Activated T-cell treated with anti-CD3 and anti-CD28 coated beads, Interleukin-2, amount 50 U/mL, for 24 hours (primary cell): ENCODE results near the gene PITHD1.
"Not testable (repeated sequence)": the region's sequence is repeated elsewhere in the genome, so short reads cannot be mapped to it uniquely, and the experiment has no call there.

ENCODE experiments used
- DNase-seq: peaks from one replicate; pipeline ENCODE4 v3.0.0-alpha.2; 2020
- H3K27ac Mint-ChIP-seq: 2 replicates; pipeline ENCODE4 v1.8.0; 2020; ENCODE audit warnings: mild to moderate bottlenecking, mixed read lengths
- H3K27me3 Mint-ChIP-seq: 2 replicates; pipeline ENCODE4 v1.8.0; 2020; ENCODE audit warnings: mixed read lengths
- H3K36me3 Mint-ChIP-seq: 2 replicates; pipeline ENCODE4 v1.8.0; 2020; ENCODE audit warnings: low read depth, mixed read lengths
- H3K4me1 Mint-ChIP-seq: 2 replicates; pipeline ENCODE4 v1.8.0; 2020; ENCODE audit warnings: low read depth, mixed read lengths
- H3K4me3 Mint-ChIP-seq: 2 replicates; pipeline ENCODE4 v1.8.0; 2020; ENCODE audit warnings: mild to moderate bottlenecking, moderate library complexity, mixed read lengths
- H3K9me3 Mint-ChIP-seq: 2 replicates; pipeline ENCODE4 v1.8.0; 2020; ENCODE audit warnings: mixed read lengths

The PITHD1 gene

DNA sequence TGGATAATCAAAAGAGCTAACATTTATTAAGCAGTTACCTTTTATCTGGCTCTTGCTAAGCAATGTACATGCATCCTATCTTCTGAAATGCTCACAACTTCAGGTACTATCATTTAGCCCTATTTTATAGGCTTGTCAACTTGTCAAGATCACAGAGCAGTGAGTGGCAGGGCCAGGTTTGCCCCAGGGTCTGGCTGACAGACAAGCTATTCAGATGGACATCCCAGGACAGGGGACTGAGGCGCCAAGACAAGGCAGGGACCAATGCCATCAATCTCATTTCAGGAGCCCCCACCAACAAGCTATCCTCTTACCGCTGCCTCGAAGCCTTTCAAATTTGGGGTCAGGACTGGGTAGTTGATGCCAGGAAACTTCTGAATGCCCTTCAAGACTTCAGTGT lies 38.1 kb downstream of the PITHD1 start:
- DNase-seq: no peak
- Mint-ChIP-seq H3K9me3 (no peaks in the 10 kb centered on the region), H3K27ac (no peak overlapping the region), H3K4me3 (no peak overlapping the region), H3K36me3 (peaks cover 63% of the 10 kb centered on the region), H3K4me1 (peaks cover 4% of the 10 kb centered on the region), H3K27me3 (no peaks in the 10 kb centered on the region)

DNA sequence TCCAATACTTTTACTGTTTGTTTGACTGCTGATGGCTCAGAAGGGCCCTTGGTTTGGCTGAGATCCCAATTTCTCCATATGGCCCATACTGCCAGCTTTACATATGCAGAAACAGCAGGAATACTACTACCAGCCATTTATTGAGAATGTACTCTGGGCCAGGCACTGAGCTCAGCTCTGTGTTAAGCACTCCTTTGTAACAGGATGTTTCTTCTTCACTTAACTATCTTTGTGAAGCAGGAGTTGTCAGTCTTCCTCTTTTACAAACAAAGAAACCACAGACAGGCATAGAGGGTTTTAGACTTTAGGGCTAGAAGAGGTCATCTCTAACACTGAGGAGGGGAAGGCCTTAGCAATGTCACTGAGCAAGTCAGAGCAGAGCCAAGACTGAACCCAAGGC lies 38.7 kb downstream of the PITHD1 start:
- H3K4me3 Mint-ChIP-seq: no peak overlapping the region
- H3K9me3 Mint-ChIP-seq: no peaks in the 10 kb centered on the region
- DNase-seq: no peak
- peak overlapping the region; percentile 44 for H3K27ac Mint-ChIP-seq
- H3K27me3 Mint-ChIP-seq: no peaks in the 10 kb centered on the region
- H3K36me3 Mint-ChIP-seq: peaks cover 58% of the 10 kb centered on the region
- peaks cover 4% of the 10 kb centered on the region for H3K4me1 Mint-ChIP-seq

- Mint-ChIP-seq H3K27me3 (no peaks in the 10 kb centered on the region), H3K4me3 (no peak overlapping the region), H3K4me1 (peaks cover 4% of the 10 kb centered on the region), H3K36me3 (peaks cover 53% of the 10 kb centered on the region), H3K9me3 (no peaks in the 10 kb centered on the region), H3K27ac (no peak overlapping the region)
- DNase-seq: no peak
Observed at GRCh38 chr1:23817633-23818032, 39.4 kb downstream of the PITHD1 start.

GRCh38 chr1:23823767-23824166 lies 45.5 kb downstream of the PITHD1 start:
- Mint-ChIP-seq H3K27me3 (no peaks in the 10 kb centered on the region), H3K4me1 (peaks cover 20% of the 10 kb centered on the region), H3K36me3 (peaks cover 15% of the 10 kb centered on the region), H3K4me3 (peak overlapping the region; percentile 99), H3K9me3 (no peaks in the 10 kb centered on the region), H3K27ac (peak overlapping the region; percentile 27)
- no peak for DNase-seq

DNA sequence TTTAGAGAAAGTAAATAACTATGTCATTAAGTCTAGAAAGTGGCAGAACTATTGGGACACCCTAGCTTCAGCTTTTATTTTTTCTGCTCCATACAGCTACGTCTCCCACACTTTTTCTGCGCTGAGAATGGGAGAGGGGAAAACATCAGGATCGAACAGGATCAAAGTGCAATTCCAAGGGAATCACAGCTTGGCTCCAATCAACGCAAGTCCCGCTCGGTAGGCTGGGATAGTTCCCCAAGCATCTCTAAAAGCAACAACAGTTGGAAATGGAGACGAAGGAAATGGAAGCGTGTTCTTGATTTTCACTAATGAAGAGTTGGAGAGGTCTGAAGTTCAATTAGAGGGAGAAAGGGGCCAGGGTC lies 46.5 kb downstream of the PITHD1 start:
- no peaks in the 10 kb centered on the region for H3K27me3 Mint-ChIP-seq
- peaks cover 15% of the 10 kb centered on the region for H3K36me3 Mint-ChIP-seq
- peak overlapping the region; percentile 99 for H3K4me3 Mint-ChIP-seq
- no peak for DNase-seq
- no peaks in the 10 kb centered on the region for H3K9me3 Mint-ChIP-seq
- peaks cover 20% of the 10 kb centered on the region for H3K4me1 Mint-ChIP-seq
- H3K27ac Mint-ChIP-seq: peak overlapping the region; percentile 97

DNA sequence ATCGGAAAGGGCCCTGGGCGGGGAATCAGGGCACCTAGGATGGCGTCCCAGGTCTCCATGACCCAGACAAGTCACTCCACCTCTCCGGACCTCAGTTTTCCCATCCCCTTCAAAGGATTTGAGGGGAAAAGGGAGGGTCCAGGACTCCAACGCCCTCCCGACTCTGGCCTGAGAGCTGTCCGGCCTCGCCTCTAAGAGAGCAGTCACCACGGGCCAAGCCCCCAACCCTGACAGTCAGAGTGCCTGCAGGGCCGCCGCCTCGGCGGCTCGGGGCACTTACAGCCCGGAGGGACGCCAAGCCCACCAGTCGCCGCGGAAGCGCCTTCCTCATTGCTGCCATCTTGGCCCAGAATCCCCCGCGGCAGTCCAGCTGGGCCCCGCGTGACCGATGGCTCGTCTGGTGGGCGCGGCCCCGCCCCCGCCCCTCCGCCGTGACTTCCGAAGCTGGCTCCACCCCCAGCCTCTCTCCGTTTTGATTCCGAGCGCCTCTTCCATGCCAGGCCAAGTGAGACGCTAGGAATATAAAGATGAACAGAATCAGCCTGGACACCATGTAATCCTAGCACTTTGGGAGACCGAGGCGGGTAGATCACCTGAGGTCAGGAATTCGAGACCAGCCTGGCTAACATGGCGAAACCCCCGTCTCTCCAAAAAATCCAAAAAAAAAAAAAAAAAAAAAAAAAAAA lies 47.0 kb downstream of the PITHD1 start, which contains the start of gene HMGCL:
TSS of gene HMGCL (minus strand) at position 354 of the 686 bp plus-strand sequence. CDS start at position 340, 14 bp downstream.
- peak within 1 kb of the TSS; percentile 99 for H3K4me3 Mint-ChIP-seq

GRCh38 chr1:23825762-23826522 lies 47.7 kb downstream of the PITHD1 start:
- peaks cover 23% of the 10 kb centered on the region for H3K4me1 Mint-ChIP-seq
- no peak for DNase-seq
- H3K27me3 Mint-ChIP-seq: no peaks in the 10 kb centered on the region
- peaks cover 13% of the 10 kb centered on the region for H3K36me3 Mint-ChIP-seq
- H3K4me3 Mint-ChIP-seq: peak overlapping the region; percentile 99
- no peaks in the 10 kb centered on the region for H3K9me3 Mint-ChIP-seq
- peak overlapping the region; percentile 97 for H3K27ac Mint-ChIP-seq

More for the DNA sequence above, 47.0 kb downstream of the PITHD1 start, which contains the start of gene HMGCL:
- Mint-ChIP-seq H3K4me1 (peaks cover 20% of the 10 kb centered on the region), H3K9me3 (no peaks in the 10 kb centered on the region), H3K27me3 (no peaks in the 10 kb centered on the region), H3K27ac (peak within 1 kb of the TSS; percentile 97), H3K36me3 (peaks cover 14% of the 10 kb centered on the region)
- DNase-seq: peak; percentile 91

DNA sequence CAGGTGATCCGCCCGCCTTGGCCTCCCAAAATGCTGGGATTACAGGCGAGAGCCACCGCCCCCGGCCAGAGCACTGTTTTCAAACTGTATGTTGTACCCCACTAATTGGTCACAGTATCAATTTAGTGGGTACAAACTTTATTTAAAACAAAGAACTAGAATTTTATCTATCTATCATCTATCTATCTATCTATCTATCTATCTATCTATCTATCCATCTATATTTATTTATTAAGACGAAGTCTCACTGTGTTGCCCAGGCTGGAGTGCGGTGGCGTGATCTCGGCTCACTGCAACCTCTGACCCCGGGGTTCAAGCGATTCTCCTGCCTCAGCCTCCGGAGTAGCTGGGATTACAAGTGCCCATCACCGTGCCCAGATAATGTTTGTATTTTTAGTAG lies 48.4 kb downstream of the PITHD1 start:
- DNase-seq, H3K27me3 Mint-ChIP-seq, H3K9me3 Mint-ChIP-seq, H3K4me3 Mint-ChIP-seq, H3K27ac Mint-ChIP-seq: not testable (repeated sequence)
- Mint-ChIP-seq H3K36me3 (peaks cover 13% of the 10 kb centered on the region), H3K4me1 (peaks cover 23% of the 10 kb centered on the region)

DNA sequence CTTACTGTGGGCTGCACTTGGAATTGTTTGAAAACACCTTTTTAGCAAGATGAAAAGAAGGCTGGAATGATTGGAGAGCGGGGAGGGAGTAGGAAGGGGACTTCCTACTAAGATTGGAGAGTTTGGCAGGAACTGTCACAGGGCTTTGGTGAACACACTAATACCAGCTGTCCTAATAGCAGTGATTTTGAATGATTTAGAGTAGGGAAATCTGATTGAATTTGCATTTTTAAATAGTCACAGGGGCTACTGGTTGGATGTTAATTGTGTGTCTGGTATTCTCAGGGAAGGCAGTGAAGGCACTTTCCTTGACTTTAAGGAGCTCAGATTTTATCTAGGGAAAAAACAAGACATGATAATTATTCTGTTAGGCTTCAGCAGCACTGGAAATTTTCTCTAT lies 49.5 kb downstream of the PITHD1 start:
- no peaks in the 10 kb centered on the region for H3K9me3 Mint-ChIP-seq
- peaks cover 23% of the 10 kb centered on the region for H3K4me1 Mint-ChIP-seq
- no peak overlapping the region for H3K4me3 Mint-ChIP-seq
- peaks cover 13% of the 10 kb centered on the region for H3K36me3 Mint-ChIP-seq
- H3K27ac Mint-ChIP-seq: no peak overlapping the region
- H3K27me3 Mint-ChIP-seq: no peaks in the 10 kb centered on the region
- DNase-seq: no peak

- H3K9me3 Mint-ChIP-seq, H3K4me3 Mint-ChIP-seq, H3K36me3 Mint-ChIP-seq, H3K27me3 Mint-ChIP-seq, H3K27ac Mint-ChIP-seq, DNase-seq: not testable (repeated sequence)
- peaks cover 20% of the 10 kb centered on the region for H3K4me1 Mint-ChIP-seq
Observed at GRCh38 chr1:23834156-23834555, 55.9 kb downstream of the PITHD1 start.

- DNase-seq: no peak
- Mint-ChIP-seq H3K27ac (no peak overlapping the region), H3K4me1 (peaks cover 17% of the 10 kb centered on the region), H3K27me3 (peaks cover 6% of the 10 kb centered on the region), H3K9me3 (no peaks in the 10 kb centered on the region), H3K4me3 (no peak overlapping the region), H3K36me3 (no peaks in the 10 kb centered on the region)
Observed at GRCh38 chr1:23836037-23836436, 57.8 kb downstream of the PITHD1 start.
